Measurements from ENCODE around the gene MARVELD2.
"Not testable (repeated sequence)": the region's sequence is repeated elsewhere in the genome, so short reads cannot be mapped to it uniquely, and the experiment has no call there.

The MARVELD2 gene

GRCh38 chr5:69414885-69415583 is at the start of gene MARVELD2:
MARVELD2 (plus strand) TSS chr5:69415116; CDS start chr5:69419386, 4,270 bp downstream.
- DNase-seq, result no peak

- DNase-seq, result no peak
Measured at GRCh38 chr5:69367697-69368279, 47.1 kb upstream of the MARVELD2 start.

- DNase-seq, result no peak
Measured at GRCh38 chr5:69368458-69369339, 46.2 kb upstream of the MARVELD2 start.

GRCh38 chr5:69369340-69370121 is 45.4 kb upstream of the MARVELD2 start, which contains the start of the genes AK6, RAD17 and TAF9:
AK6 (minus strand) TSS chr5:69369520; CDS start chr5:69369490, 30 bp downstream.
RAD17 (plus strand) TSS chr5:69369818; CDS start chr5:69372209, 2,391 bp downstream.
TAF9 (minus strand) TSS chr5:69369520; CDS start chr5:69365737, 3,783 bp downstream.
- peak; percentile 58 for DNase-seq

GRCh38 chr5:69370335-69370734 is 44.6 kb upstream of the MARVELD2 start:
- DNase-seq, result not testable (repeated sequence)

- DNase-seq, result no peak
Measured at GRCh38 chr5:69372394-69372793, 42.5 kb upstream of the MARVELD2 start.

GRCh38 chr5:69374911-69375446 is 39.9 kb upstream of the MARVELD2 start:
- no peak for DNase-seq

GRCh38 chr5:69378376-69378775 is 36.5 kb upstream of the MARVELD2 start:
- no peak for DNase-seq

GRCh38 chr5:69404659-69405330 is 10.1 kb upstream of the MARVELD2 start:
- no peak for DNase-seq

GRCh38 chr5:69415584-69415958 is 655 bp downstream of the MARVELD2 start:
- no peak for DNase-seq

GRCh38 chr5:69416180-69416579 is 1.3 kb downstream of the MARVELD2 start:
- no peak for DNase-seq

GRCh38 chr5:69416699-69417098 is 1.8 kb downstream of the MARVELD2 start:
- no peak for DNase-seq

- DNase-seq, result no peak
Measured at GRCh38 chr5:69418554-69418953, 3.6 kb downstream of the MARVELD2 start.

GRCh38 chr5:69431424-69432303 is 16.7 kb downstream of the MARVELD2 start:
- DNase-seq, result no peak

- no peak for DNase-seq
Measured at GRCh38 chr5:69432412-69433206, 17.7 kb downstream of the MARVELD2 start.

- DNase-seq, result not testable (repeated sequence)
Measured at GRCh38 chr5:69435276-69435884, 20.5 kb downstream of the MARVELD2 start.

GRCh38 chr5:69444127-69444754 is 29.3 kb downstream of the MARVELD2 start:
- DNase-seq, result no peak

- no peak for DNase-seq
Measured at GRCh38 chr5:69449511-69449910, 34.6 kb downstream of the MARVELD2 start.

- no peak for DNase-seq
Measured at GRCh38 chr5:69450116-69450515, 35.2 kb downstream of the MARVELD2 start.
